T1000 (cell line): ENCODE results near the gene HYOU1.
"Not testable (repeated sequence)": the region's sequence is repeated elsewhere in the genome, so short reads cannot be mapped to it uniquely, and the experiment has no call there.

Experiments
- DNase-seq: peaks from one replicate; lab custom pipeline; 2025; ENCODE audit warnings: mixed read lengths; lab: John Stamatoyannopoulos, UW

Gene HYOU1

GRCh38 chr11:119041821-119042514 lies 15.0 kb downstream of the HYOU1 start:
- no peak for DNase-seq

- not testable (repeated sequence) for DNase-seq
These were observed 17.5 kb downstream of the HYOU1 start for GRCh38 chr11:119039471-119039870.

GRCh38 chr11:119038884-119039283 lies 18.1 kb downstream of the HYOU1 start:
- DNase-seq: no peak

- DNase-seq: no peak
These were observed 22.2 kb downstream of the HYOU1 start for GRCh38 chr11:119034813-119035212.

GRCh38 chr11:119033421-119033820 lies 23.6 kb downstream of the HYOU1 start:
- not testable (repeated sequence) for DNase-seq

GRCh38 chr11:119031912-119032280 lies 25.1 kb downstream of the HYOU1 start:
- no peak for DNase-seq

GRCh38 chr11:119030329-119031047 lies 26.5 kb downstream of the HYOU1 start, which contains the start of gene SLC37A4:
Gene SLC37A4 (minus strand): TSS chr11:119030877.
- DNase-seq: peak; percentile 86

GRCh38 chr11:119030029-119030328 lies 27.0 kb downstream of the HYOU1 start:
- DNase-seq: no peak

- DNase-seq: no peak
These were observed 27.5 kb downstream of the HYOU1 start for GRCh38 chr11:119029340-119030028.

- no peak for DNase-seq
These were observed 28.0 kb downstream of the HYOU1 start for GRCh38 chr11:119029069-119029339.

- no peak for DNase-seq
These were observed 28.5 kb downstream of the HYOU1 start for GRCh38 chr11:119028346-119029068.

- DNase-seq: no peak
These were observed 29.3 kb downstream of the HYOU1 start for GRCh38 chr11:119027561-119028345.

GRCh38 chr11:119026970-119027369 lies 30.0 kb downstream of the HYOU1 start:
- DNase-seq: no peak

GRCh38 chr11:119025978-119026766 lies 30.8 kb downstream of the HYOU1 start:
- no peak for DNase-seq

- DNase-seq: no peak
These were observed 31.5 kb downstream of the HYOU1 start for GRCh38 chr11:119025541-119025940.

- DNase-seq: no peak
These were observed 31.9 kb downstream of the HYOU1 start for GRCh38 chr11:119025099-119025473.

- no peak for DNase-seq
These were observed 32.4 kb downstream of the HYOU1 start for GRCh38 chr11:119024430-119025098.

- no peak for DNase-seq
These were observed 33.3 kb downstream of the HYOU1 start for GRCh38 chr11:119023741-119024140.

GRCh38 chr11:119021631-119022030 lies 35.4 kb downstream of the HYOU1 start:
- DNase-seq: no peak

- no peak for DNase-seq
These were observed 37.0 kb downstream of the HYOU1 start for GRCh38 chr11:119019996-119020395.
